Coronary artery (tissue), 2 donors: ENCODE measurements around the gene RUNX2.

Experiments used
- DNase-seq: peaks from one replicate; pipeline ENCODE4 v3.0.0-alpha.2; 2017; ENCODE audit warnings: low spot score
- H3K27ac ChIP-seq, 2 donors: fragments of 200-600 bp; sonication (generic); one replicate each; pipeline ENCODE4 v1.5.1; 2016 to 2019
- H3K4me3 ChIP-seq: fragments of 200-600 bp; sonication (generic); 2 replicates; pipeline ENCODE4 v1.5.1; 2016; ENCODE audit warnings: mild to moderate bottlenecking, moderate library complexity
- TF ChIP-seq, protein P1 (sequence below): fragments of 200-600 bp; sonication (generic); IDR thresholded peaks from one replicate; pipeline ENCODE4 v1.5.1; 2019; ENCODE audit warnings: antibody characterized with exemption

The RUNX2 gene

DNA sequence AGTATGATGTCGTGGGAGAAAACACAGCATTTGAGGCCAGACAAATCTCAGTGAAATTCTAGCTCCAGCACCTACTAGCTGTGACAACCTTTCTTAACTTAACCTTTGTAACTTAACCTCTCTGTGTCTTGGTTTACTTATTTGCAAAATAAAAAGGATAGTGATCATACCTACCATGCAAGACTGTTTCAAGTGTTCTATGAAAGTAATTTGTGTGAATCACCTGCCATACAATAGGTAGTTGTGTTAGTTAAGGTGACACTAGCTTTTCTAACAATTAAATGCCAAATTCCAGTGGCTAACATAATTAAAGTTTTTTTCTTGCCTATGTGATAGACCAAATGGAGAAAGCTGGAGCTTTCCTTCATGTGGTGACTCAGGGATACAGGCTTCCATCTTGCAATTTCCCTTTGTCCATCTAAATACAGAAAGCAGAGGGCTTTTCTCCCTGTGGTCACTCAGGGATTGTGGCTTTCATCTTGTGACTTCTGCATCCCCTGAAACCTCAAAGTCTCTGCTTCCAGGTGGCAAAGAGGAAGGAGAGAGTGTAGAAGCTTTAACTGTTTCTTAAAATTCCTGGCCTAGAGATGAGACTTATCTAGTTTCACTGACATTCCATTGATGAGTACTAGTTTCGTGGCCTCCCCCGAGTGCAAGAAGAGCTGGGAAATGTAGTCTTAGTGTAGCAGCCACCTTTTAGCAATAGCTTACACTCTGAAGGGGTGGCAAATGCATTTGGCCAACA is 376.1 kb downstream of the RUNX2 start:
- Histone ChIP-seq H3K27ac (no peak overlapping the region), H3K4me3 (no peak overlapping the region)
- no peak for DNase-seq
- TF ChIP-seq, protein P1, sequence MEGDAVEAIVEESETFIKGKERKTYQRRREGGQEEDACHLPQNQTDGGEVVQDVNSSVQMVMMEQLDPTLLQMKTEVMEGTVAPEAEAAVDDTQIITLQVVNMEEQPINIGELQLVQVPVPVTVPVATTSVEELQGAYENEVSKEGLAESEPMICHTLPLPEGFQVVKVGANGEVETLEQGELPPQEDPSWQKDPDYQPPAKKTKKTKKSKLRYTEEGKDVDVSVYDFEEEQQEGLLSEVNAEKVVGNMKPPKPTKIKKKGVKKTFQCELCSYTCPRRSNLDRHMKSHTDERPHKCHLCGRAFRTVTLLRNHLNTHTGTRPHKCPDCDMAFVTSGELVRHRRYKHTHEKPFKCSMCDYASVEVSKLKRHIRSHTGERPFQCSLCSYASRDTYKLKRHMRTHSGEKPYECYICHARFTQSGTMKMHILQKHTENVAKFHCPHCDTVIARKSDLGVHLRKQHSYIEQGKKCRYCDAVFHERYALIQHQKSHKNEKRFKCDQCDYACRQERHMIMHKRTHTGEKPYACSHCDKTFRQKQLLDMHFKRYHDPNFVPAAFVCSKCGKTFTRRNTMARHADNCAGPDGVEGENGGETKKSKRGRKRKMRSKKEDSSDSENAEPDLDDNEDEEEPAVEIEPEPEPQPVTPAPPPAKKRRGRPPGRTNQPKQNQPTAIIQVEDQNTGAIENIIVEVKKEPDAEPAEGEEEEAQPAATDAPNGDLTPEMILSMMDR: no peak

DNA sequence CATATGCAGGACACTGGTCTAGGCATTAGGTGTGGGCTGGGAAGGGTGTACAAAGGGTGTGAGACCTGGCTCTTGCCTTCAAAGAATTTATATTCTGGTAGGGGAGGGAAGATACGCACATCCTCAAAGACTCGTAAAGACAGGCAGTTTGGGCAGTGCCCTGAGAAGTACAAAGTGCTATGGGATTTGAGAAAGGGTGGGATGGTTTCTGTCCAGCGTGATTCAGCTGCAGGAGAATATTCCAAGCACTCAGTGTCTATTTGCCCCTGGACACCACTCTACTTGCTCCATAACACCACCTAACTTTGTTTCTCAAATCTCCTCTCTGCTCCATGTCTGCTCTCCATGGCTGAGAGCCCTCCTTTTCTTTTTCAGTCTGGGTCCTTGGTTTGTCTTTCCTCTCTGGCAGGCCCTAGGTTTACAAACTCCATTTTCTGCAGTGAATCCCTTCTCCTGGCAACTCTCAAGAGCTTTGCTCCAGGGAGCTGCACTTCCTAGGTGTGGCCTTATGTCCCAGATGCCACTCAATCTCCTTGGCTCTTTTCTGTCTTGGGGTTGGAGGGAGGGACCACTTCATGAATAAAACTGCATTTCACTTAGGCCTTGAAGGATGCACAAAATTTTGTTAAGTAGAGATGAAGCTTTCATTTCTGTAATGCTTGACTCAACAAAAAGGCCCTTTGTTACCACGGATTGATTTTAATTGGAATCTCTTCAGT is 377.2 kb downstream of the RUNX2 start:
- Histone ChIP-seq H3K4me3 (no peak overlapping the region), H3K27ac (no peak overlapping the region)
- DNase-seq: no peak
- TF ChIP-seq, protein P1: no peak

DNA sequence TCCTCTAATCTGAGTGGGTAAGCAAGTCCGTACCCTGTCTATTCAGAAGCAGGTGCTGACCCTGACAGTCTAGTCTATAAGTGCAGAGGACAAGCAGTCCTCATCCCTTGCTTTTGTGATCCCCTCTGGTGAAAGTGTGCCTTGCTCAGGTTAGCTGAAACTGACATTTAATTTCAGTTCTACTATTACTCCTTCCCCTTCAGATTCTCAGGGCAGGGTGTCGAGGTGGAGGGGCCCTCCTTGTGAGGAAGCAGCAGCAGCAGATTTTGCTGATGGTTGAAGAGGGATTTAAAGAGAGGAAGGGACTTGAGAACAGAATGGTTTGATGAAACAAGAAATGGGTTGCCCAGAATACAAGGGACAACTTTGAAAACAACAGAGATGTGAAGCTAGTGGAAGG is 378.2 kb downstream of the RUNX2 start:
- TF ChIP-seq, protein P1: no peak
- H3K27ac ChIP-seq: no peak overlapping the region
- no peak for DNase-seq
- no peak overlapping the region for H3K4me3 ChIP-seq

DNA sequence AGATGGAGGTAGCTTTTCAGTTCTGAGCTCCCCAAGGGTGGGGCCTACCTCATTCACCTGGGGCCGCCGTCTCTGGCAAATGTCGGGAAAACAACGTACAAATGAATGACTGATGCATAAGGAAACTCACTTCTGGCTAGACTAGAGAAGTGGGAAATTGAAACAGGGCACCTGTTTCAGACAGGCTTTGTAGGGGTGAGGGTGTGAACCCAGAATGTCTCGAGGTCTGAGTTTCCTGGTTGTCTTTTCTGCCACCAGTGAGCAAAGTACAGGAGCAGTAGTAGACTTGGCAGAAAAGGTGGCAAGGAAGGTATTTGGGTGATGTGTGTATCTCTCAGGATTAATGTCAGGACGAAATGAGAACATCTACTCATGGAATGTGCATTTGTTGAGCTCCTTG is 379.0 kb downstream of the RUNX2 start:
- H3K27ac ChIP-seq: no peak overlapping the region
- H3K4me3 ChIP-seq: no peak overlapping the region
- no peak for DNase-seq
- TF ChIP-seq, protein P1: no peak

DNA sequence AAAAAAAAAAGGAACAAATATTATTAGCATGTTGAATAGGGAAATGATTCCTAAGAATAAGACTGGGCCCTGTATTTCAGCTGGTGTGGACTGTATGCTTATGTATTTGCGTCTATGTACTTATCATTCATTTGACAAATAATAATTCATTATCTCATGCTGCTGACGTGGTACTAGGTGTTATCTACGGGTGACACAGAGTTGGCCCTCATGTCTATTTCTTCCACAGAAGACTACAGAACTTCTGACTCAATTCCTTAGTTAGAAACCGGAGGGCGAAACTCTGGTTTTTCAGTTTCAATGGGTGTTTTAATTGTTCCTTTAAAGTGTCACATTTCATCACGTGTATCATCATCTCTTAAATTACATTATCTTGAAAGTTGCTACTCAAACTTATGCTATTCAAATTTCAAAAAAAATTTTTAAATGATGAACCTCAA is 381.7 kb downstream of the RUNX2 start:
- no peak for DNase-seq
- TF ChIP-seq, protein P1: no peak
- no peak overlapping the region for H3K4me3 ChIP-seq
- no peak overlapping the region for H3K27ac ChIP-seq

DNA sequence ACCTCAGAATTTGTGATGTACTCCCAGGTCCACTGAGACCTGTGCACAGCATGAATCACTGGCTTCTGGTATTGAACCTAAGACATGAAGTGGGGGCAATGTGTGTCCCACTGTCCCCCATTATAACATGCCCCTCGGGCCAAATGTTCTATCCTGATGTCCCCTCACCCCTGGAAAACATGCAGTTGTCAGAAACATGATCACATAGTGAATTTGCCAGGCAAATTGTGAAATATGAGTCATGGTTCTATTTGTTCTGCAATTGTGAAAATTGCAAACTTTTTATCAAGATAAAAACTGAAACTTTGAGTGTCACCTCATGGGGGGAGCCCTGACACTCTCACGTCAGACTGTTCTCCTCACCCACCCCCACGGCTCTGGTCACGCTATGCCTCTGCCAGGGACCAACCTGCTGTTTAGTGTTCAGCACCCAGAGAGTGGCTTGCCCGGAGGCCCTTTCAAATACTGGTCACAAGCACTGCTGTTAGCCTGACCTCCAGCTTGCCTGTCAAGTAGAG is 382.2 kb downstream of the RUNX2 start:
- Histone ChIP-seq H3K4me3 (no peak overlapping the region), H3K27ac (no peak overlapping the region)
- TF ChIP-seq, protein P1: no peak
- DNase-seq: no peak

DNA sequence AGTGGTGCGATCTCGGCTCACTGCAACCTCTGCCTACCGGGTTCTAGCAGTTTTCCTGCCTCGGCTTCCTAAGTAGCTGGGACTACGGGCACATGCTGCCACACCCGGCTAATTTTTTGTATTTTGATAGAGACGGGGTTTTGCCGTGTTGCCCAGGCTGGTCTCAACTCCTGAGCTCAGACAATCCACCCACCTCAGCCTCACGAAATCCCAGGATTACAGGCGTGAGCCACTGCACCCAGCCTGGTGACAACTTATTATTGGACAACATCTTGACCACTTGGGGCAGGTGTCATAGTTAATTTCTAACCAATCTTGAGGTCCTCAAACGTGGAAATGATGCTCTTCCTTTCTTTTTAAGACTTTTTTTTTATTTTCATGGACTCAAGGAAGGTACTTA is 383.9 kb downstream of the RUNX2 start:
- Histone ChIP-seq H3K4me3 (no peak overlapping the region), H3K27ac (no peak overlapping the region)
- TF ChIP-seq, protein P1: no peak
- no peak for DNase-seq
